Naive B cell (primary cell): ENCODE results near the gene REPIN1. TPM values are rescaled to one million over a fixed set of nuclear protein-coding genes. Genes with fewer than 3 reads are reported as not detected.

Experiments used
- ATAC-seq, 2 donors: fragments of 150-1000 bp; cut with Tn5 transposase; 2 replicates each; pipeline ENCODE4 v1.10.0; 2021; ENCODE audit warnings: low read depth in 2 of 2, mild to moderate bottlenecking in 2 of 2, moderate library complexity in 2 of 2
- DNase-seq: peaks from one replicate; pipeline ENCODE4 v3.0.0; 2022
- H3K27ac Mint-ChIP-seq, 6 donors: one replicate each; pipeline ENCODE4 v1.8.0; 2020 to 2022; ENCODE audit warnings: mild to moderate bottlenecking in 6 of 6, mixed read lengths in 6 of 6, moderate library complexity in 5 of 6, inconsistent platforms in 2 of 6
- H3K27me3 Mint-ChIP-seq, 3 donors: one replicate each; pipeline ENCODE4 v1.8.0; 2021 to 2022; ENCODE audit warnings: mixed read lengths in 3 of 3, mild to moderate bottlenecking in 1 of 3
- H3K36me3 Mint-ChIP-seq, 2 donors: one replicate each; pipeline ENCODE4 v1.8.0; 2020 to 2022; ENCODE audit warnings: mixed read lengths in 2 of 2, inconsistent platforms in 1 of 2, mild to moderate bottlenecking in 1 of 2
- H3K4me1 Mint-ChIP-seq, 3 donors: one replicate each; pipeline ENCODE4 v1.8.0; 2020 to 2022; ENCODE audit warnings: mixed read lengths in 3 of 3, inconsistent platforms in 1 of 3, mild to moderate bottlenecking in 1 of 3, moderate library complexity in 1 of 3
- H3K4me3 Mint-ChIP-seq, 8 donors: one replicate each; pipeline ENCODE4 v1.8.0; 2020 to 2022; ENCODE audit warnings: mild to moderate bottlenecking in 8 of 8, mixed read lengths in 8 of 8, moderate library complexity in 8 of 8, inconsistent platforms in 2 of 8
- H3K9me3 Mint-ChIP-seq, 7 donors: one replicate each; pipeline ENCODE4 v1.8.0; 2020 to 2022; ENCODE audit warnings: mixed read lengths in 7 of 7, mild to moderate bottlenecking in 5 of 7, inconsistent platforms in 2 of 7, moderate library complexity in 1 of 7
- polyA plus RNA-seq, 6 donors: library from polyadenylated mRNA; unstranded; fragments of 300-500 nt; fragmentation: Illumina TruSeq; gene quantifications; one replicate each; pipeline ENCODE4 v1.2.3, GENCODE V29; 2021; ENCODE audit warnings: low read depth in 6 of 6

The REPIN1 gene
- polyA plus RNA-seq, 6 donors from 2014 or later = 46.3 to 115 (median 68.5) TPM

- H3K9me3 Mint-ChIP-seq = no peaks in the 10 kb centered on the region
- peaks cover 0 to 9% (median 6%) of the 10 kb centered on the region in 3 donors for H3K4me1 Mint-ChIP-seq
- no peak for DNase-seq
- peak overlapping the region in 1 of 6 donors; percentile 90 for H3K27ac Mint-ChIP-seq
- peaks cover 7 to 9% of the 10 kb centered on the region in 2 donors for H3K36me3 Mint-ChIP-seq
- no peak for ATAC-seq
- H3K27me3 Mint-ChIP-seq = peaks cover 0 to 3% (median 0%) of the 10 kb centered on the region in 3 donors
- H3K4me3 Mint-ChIP-seq = no peak overlapping the region
These were observed 38.3 kb upstream of the REPIN1 start for GRCh38 chr7:150330211-150330885.

GRCh38 chr7:150332852-150333635 is 35.6 kb upstream of the REPIN1 start:
- no peak for DNase-seq
- H3K36me3 Mint-ChIP-seq = peaks cover 9 to 14% of the 10 kb centered on the region in 2 donors
- H3K27ac Mint-ChIP-seq = no peak overlapping the region
- no peak overlapping the region for H3K4me3 Mint-ChIP-seq
- peaks cover 0 to 2% (median 0%) of the 10 kb centered on the region in 3 donors for H3K4me1 Mint-ChIP-seq
- ATAC-seq = no peak
- H3K27me3 Mint-ChIP-seq = peaks cover 0 to 5% (median 0%) of the 10 kb centered on the region in 3 donors
- no peaks in the 10 kb centered on the region for H3K9me3 Mint-ChIP-seq

GRCh38 chr7:150333659-150334058 is 35.0 kb upstream of the REPIN1 start:
- no peak for DNase-seq
- Mint-ChIP-seq H3K4me3 (no peak overlapping the region), H3K4me1 (peaks cover 0 to 2% (median under 1%) of the 10 kb centered on the region in 3 donors), H3K36me3 (peaks cover 9 to 17% of the 10 kb centered on the region in 2 donors), H3K9me3 (no peaks in the 10 kb centered on the region), H3K27ac (no peak overlapping the region), H3K27me3 (peaks cover 0 to 5% (median 0%) of the 10 kb centered on the region in 3 donors)
- ATAC-seq = no peak

DNA sequence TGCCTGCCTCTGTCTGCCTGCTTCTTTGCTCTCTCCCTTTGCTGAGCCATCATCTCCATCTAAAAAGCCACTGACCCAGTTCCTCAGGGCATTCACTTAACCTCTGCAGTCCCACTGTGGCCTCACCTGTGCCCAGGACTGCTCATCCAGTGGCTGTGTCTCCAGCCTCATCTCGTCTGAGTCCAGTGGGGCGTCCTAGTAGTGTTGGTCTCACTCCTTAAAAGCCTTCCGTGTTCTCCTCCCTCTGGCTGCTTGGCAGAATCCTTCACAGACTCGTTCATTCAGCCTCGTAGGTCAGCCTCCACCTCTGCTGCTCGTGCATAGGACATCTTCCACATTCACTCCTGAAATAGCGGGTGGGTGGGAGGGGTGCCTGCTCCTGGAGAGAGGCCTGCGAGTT is 34.5 kb upstream of the REPIN1 start:
- no peak for DNase-seq
- H3K36me3 Mint-ChIP-seq = peaks cover 4 to 13% of the 10 kb centered on the region in 2 donors
- H3K9me3 Mint-ChIP-seq = no peaks in the 10 kb centered on the region
- no peak overlapping the region for H3K4me3 Mint-ChIP-seq
- H3K27ac Mint-ChIP-seq = no peak overlapping the region
- no peak for ATAC-seq
- H3K4me1 Mint-ChIP-seq = peaks cover 2 to 3% (median 2%) of the 10 kb centered on the region in 3 donors
- peaks cover 0 to 7% (median 0%) of the 10 kb centered on the region in 3 donors for H3K27me3 Mint-ChIP-seq

GRCh38 chr7:150335108-150335773 is 33.4 kb upstream of the REPIN1 start:
- Mint-ChIP-seq H3K9me3 (no peaks in the 10 kb centered on the region), H3K4me1 (peaks cover 9 to 13% (median 9%) of the 10 kb centered on the region in 3 donors), H3K27ac (peak overlapping the region in 1 of 6 donors; percentile 33), H3K27me3 (peaks cover 8 to 12% (median 11%) of the 10 kb centered on the region in 3 donors), H3K36me3 (peaks cover 0 to 10% of the 10 kb centered on the region in 2 donors), H3K4me3 (no peak overlapping the region)
- ATAC-seq = no peak
- no peak for DNase-seq

DNA sequence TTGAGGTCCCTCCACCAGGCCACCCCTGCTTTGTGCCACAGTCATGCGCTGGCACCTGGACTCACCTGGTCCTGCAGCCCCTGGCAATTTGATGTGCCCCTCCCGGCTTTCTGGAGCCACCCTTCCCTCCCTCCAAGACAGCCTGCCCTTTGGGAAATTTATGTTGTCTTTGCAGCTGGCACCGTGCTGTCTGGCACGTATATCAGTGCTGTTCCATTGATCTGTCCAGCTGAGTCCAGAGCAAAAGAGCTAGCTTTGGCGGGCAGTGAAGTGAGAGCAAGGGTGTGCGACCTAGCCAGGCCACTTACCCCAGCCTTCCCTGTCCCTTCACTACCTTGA is 32.9 kb upstream of the REPIN1 start:
- Mint-ChIP-seq H3K36me3 (peaks cover 0 to 10% of the 10 kb centered on the region in 2 donors), H3K4me3 (no peak overlapping the region), H3K27ac (no peak overlapping the region), H3K27me3 (peaks cover 12 to 15% (median 13%) of the 10 kb centered on the region in 3 donors), H3K4me1 (peaks cover 9 to 18% (median 13%) of the 10 kb centered on the region in 3 donors), H3K9me3 (no peaks in the 10 kb centered on the region)
- no peak for ATAC-seq
- DNase-seq = no peak

- Mint-ChIP-seq H3K4me1 (peaks cover 9 to 25% (median 20%) of the 10 kb centered on the region in 3 donors), H3K36me3 (peaks cover 0 to 10% of the 10 kb centered on the region in 2 donors), H3K27ac (no peak overlapping the region), H3K27me3 (peaks cover 13 to 25% (median 23%) of the 10 kb centered on the region in 3 donors), H3K4me3 (no peak overlapping the region), H3K9me3 (no peaks in the 10 kb centered on the region)
- no peak for DNase-seq
- no peak for ATAC-seq
These were observed 31.9 kb upstream of the REPIN1 start for GRCh38 chr7:150336746-150337145.

DNA sequence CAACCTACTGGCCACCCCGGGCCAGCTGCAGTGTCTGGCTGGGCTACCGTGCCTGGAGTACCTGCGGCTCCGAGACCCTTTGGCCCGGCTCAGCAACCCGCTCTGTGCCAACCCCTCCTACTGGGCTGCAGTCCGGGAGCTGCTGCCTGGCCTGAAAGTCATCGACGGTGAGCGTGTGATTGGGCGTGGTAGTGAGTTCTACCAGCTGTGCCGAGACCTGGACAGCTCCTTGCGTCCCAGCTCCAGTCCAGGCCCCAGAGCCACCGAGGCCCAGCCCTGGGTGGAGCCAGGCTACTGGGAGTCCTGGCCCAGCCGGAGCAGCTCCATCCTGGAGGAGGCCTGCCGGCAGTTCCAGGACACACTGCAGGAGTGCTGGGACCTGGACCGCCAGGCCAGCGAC is 31.4 kb upstream of the REPIN1 start:
- DNase-seq (no peak), ATAC-seq (no peak)
- Mint-ChIP-seq H3K36me3 (peaks cover 0 to 10% of the 10 kb centered on the region in 2 donors), H3K9me3 (no peaks in the 10 kb centered on the region), H3K4me1 (peaks cover 13 to 25% (median 23%) of the 10 kb centered on the region in 3 donors), H3K27ac (peak overlapping the region in 1 of 6 donors; percentile 37), H3K4me3 (no peak overlapping the region), H3K27me3 (peaks cover 17 to 29% (median 27%) of the 10 kb centered on the region in 3 donors)

GRCh38 chr7:150337659-150338081 is 31.0 kb upstream of the REPIN1 start:
- Mint-ChIP-seq H3K27ac (no peak overlapping the region), H3K27me3 (peaks cover 20 to 34% (median 30%) of the 10 kb centered on the region in 3 donors), H3K9me3 (no peaks in the 10 kb centered on the region), H3K36me3 (peaks cover 0 to 10% of the 10 kb centered on the region in 2 donors), H3K4me3 (no peak overlapping the region), H3K4me1 (peaks cover 15 to 25% (median 23%) of the 10 kb centered on the region in 3 donors)
- DNase-seq = no peak
- ATAC-seq = no peak

DNA sequence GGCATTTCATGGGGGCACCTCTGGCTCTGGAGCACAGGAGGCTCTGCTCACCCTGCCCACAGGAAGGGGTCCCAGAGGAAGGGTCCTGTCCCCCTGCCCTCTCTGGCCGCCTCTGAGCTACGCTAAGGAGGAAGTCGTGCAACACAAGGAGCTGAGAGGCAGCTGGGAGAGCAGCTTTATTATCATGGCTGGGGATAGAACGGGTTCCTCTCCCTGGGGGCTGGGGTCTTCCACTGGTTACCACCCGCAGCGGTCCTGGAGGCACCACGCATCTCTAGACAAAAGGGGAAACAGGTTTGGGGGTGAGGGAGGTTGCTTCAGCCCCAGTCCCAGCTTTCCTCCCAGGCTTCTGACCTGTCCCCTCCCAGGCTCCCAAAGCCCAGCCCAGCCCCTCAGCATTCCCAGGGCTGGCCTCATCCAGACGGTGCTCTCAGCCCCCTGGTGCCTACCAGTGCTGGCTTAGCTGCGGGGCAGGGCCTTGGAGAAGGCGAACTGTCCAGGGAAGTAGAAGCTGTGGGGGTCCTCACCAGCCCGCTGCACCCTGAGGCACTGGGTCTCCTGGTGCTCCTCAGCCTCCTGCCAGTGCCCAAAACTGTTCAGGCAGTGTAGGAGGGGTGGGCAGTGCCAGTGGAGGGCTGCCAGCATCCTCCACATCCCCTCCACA is 30.3 kb upstream of the REPIN1 start:
- Mint-ChIP-seq H3K4me1 (peaks cover 13 to 25% (median 23%) of the 10 kb centered on the region in 3 donors), H3K4me3 (peak overlapping the region in 1 of 8 donors; percentile 12), H3K27ac (no peak overlapping the region), H3K9me3 (peaks cover 0 to 3% (median 1%) of the 10 kb centered on the region in 7 donors), H3K36me3 (peaks cover 0 to 10% of the 10 kb centered on the region in 2 donors), H3K27me3 (peaks cover 25 to 40% (median 37%) of the 10 kb centered on the region in 3 donors)
- DNase-seq (no peak), ATAC-seq (no peak)

DNA sequence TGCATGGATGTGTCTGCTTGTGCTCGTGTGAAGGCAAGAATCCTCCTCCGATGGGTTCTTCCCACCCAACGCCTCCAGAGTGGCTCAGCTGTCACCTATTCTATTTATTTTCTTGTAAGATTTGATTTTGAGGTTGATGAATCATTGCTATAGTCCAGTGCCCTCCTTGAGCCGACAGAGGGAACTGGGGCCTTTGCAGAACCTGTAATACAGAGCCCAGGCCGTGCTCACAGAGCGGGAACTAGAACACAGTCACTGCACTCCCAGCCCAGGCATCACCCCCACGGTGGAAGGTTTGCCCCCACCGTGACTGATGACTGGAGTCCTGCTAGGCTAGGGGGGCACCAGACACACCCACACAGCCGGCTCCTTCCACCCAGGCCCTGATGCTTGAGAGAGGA is 29.2 kb upstream of the REPIN1 start:
- Mint-ChIP-seq H3K9me3 (peaks cover 0 to 12% (median 10%) of the 10 kb centered on the region in 7 donors), H3K4me1 (peaks cover 13 to 25% (median 23%) of the 10 kb centered on the region in 3 donors), H3K27ac (no peak overlapping the region), H3K27me3 (peaks cover 29 to 47% (median 43%) of the 10 kb centered on the region in 3 donors), H3K4me3 (peak overlapping the region in 3 of 8 donors; percentile 25 to 77 (median 50)), H3K36me3 (peaks cover 0 to 17% of the 10 kb centered on the region in 2 donors)
- peak in 1 of 2 donors; percentile 30 for ATAC-seq
- DNase-seq = no peak

GRCh38 chr7:150340024-150340749 is 28.4 kb upstream of the REPIN1 start:
- peak overlapping the region in 4 of 8 donors; percentile 37 to 79 (median 59) for H3K4me3 Mint-ChIP-seq
- no peak for DNase-seq
- H3K27ac Mint-ChIP-seq = no peak overlapping the region
- H3K27me3 Mint-ChIP-seq = peaks cover 28 to 47% (median 43%) of the 10 kb centered on the region in 3 donors
- peak; percentile 75 to 79 for ATAC-seq
- peaks cover 13 to 25% (median 23%) of the 10 kb centered on the region in 3 donors for H3K4me1 Mint-ChIP-seq
- peaks cover 0 to 17% of the 10 kb centered on the region in 2 donors for H3K36me3 Mint-ChIP-seq
- peaks cover 0 to 19% (median 10%) of the 10 kb centered on the region in 7 donors for H3K9me3 Mint-ChIP-seq
